Memory B cell (primary cell): Measurements from ENCODE around the gene NEK6.
"Not testable (repeated sequence)": the region's sequence is repeated elsewhere in the genome, so short reads cannot be mapped to it uniquely, and the experiment has no call there.

Source experiments
- ATAC-seq: fragments of 150-1000 bp; cut with Tn5 transposase; 2 replicates; pipeline ENCODE4 v1.10.0; 2021; ENCODE audit warnings: low read depth, mild to moderate bottlenecking, moderate library complexity
- DNase-seq, 2 donors: peaks; one replicate each; pipeline ENCODE4 v3.0.0; 2022; ENCODE audit warnings: low spot score in 2 of 2
- H3K27ac Mint-ChIP-seq: one replicate; pipeline ENCODE4 v1.8.0; 2022; ENCODE audit warnings: mild to moderate bottlenecking, moderate library complexity, mixed read lengths
- H3K27me3 Mint-ChIP-seq: one replicate; pipeline ENCODE4 v1.8.0; 2022; ENCODE audit warnings: mixed read lengths
- H3K36me3 Mint-ChIP-seq: one replicate; pipeline ENCODE4 v1.8.0; 2022; ENCODE audit warnings: mild to moderate bottlenecking, mixed read lengths
- H3K4me1 Mint-ChIP-seq: one replicate; pipeline ENCODE4 v1.8.0; 2022; ENCODE audit warnings: mixed read lengths
- H3K4me3 Mint-ChIP-seq: one replicate; pipeline ENCODE4 v1.8.0; 2022; ENCODE audit warnings: mild to moderate bottlenecking, moderate library complexity, mixed read lengths
- H3K9me3 Mint-ChIP-seq: one replicate; pipeline ENCODE4 v1.8.0; 2022; ENCODE audit warnings: mixed read lengths

The NEK6 gene

DNA sequence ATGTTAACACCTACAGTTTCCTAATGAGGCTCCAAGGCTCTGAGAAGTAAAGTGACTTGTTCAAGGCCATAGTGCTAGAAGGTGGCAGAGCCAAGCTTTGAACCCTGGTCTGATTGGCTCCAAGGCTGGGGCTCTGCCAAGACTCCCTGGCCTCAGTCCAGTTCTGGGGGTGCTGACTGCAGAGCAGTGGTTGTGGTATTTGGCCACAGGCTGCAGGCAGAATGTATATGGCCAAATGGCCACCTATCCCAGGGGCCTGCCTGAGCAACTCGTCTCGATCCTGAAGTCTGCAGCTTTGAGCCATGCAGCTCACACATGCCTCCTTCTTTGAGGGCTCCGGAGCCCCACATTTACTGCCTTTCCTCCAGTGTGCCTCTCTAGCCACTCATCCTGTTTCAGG is 9.7 kb upstream of the NEK6 start:
- DNase-seq (no peak), ATAC-seq (no peak)
- H3K4me3 Mint-ChIP-seq: no peak overlapping the region
- peaks cover 3% of the 10 kb centered on the region for H3K4me1 Mint-ChIP-seq
- no peaks in the 10 kb centered on the region for H3K27me3 Mint-ChIP-seq
- H3K27ac Mint-ChIP-seq: no peak overlapping the region
- H3K9me3 Mint-ChIP-seq: no peaks in the 10 kb centered on the region
- H3K36me3 Mint-ChIP-seq: no peaks in the 10 kb centered on the region

DNA sequence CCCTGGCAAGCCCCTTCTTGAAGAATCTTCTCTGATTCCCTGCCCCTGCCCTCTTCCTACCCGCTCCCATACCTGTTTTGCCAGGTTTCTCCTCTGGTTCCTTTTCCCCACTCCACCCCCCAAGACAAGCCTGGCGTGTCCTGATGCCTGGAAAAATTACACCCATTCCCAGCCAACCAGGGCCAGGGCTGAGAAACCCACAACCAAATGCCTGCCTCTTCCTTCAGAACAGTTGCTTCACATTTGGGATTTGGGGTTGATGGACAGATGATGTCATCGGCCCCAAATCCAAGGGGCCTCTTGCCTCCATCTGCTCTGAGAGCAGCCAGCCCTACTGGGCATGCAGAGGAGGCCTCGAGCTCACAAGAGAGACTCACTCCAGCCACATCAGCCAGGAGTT is 8.8 kb upstream of the NEK6 start:
- H3K4me3 Mint-ChIP-seq: no peak overlapping the region
- no peak overlapping the region for H3K27ac Mint-ChIP-seq
- H3K4me1 Mint-ChIP-seq: peaks cover 5% of the 10 kb centered on the region
- DNase-seq (no peak), ATAC-seq (no peak)
- no peaks in the 10 kb centered on the region for H3K36me3 Mint-ChIP-seq
- H3K27me3 Mint-ChIP-seq: no peaks in the 10 kb centered on the region
- H3K9me3 Mint-ChIP-seq: no peaks in the 10 kb centered on the region

DNA sequence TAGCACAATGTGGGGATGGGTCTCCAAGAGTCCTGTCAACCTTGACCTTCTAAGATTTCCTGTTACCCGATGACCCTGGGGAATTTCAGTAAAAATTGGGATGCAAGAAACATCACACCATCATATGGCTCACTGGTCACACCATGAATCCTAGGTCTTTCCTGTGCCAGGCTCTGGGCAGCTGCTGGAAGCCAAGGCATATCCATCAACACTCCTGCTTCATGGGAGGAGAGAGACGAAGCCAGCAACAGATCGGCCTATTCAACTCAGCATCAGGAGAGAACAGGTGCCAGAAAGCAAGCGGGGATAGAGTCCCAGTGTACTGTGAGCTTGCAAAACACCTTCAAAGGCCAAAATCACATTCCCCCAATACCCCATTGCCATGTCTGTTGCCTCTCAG is 6.5 kb upstream of the NEK6 start:
- no peaks in the 10 kb centered on the region for H3K27me3 Mint-ChIP-seq
- no peaks in the 10 kb centered on the region for H3K9me3 Mint-ChIP-seq
- no peak for ATAC-seq
- no peaks in the 10 kb centered on the region for H3K36me3 Mint-ChIP-seq
- H3K4me3 Mint-ChIP-seq: no peak overlapping the region
- peaks cover 17% of the 10 kb centered on the region for H3K4me1 Mint-ChIP-seq
- DNase-seq: no peak
- no peak overlapping the region for H3K27ac Mint-ChIP-seq

DNA sequence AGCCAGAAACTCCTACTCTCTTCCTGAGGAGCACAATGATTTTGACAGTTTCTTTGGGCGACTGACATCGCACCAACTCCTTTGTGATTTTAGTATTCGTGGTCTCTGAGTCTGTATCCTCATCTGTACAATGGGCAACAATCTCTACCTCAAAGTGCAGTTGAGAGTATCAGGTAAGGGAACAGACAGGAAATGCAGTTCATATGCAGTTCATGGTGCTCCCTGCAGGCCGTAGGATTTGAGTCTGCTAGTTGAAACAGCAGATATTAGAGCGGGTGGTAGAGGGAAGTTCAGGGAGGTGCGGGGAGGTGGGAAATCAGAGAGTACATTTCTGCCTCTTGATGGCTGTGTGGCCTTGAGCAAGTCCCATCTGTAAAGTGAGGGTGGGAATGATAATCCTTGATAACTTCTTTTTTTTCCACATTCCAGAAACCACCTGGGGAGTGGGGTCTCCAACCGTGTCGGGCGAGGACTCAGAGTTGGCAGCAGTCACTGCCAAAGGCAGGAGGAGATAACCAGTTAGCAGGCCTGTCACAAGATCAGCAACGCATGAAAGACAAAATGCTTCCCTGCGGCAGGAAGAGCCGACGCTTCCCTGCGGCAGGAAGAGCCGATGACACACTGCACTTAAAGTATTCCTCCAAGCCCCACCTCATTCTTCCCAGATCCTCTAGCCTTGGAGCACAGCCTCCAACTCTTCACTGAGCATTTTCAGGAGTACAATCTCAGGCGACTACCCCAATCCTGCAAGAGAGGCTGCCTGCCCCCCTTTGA is 6.0 kb upstream of the NEK6 start:
- Mint-ChIP-seq H3K27me3 (no peaks in the 10 kb centered on the region), H3K4me3 (no peak overlapping the region), H3K36me3 (no peaks in the 10 kb centered on the region), H3K27ac (no peak overlapping the region), H3K4me1 (peaks cover 17% of the 10 kb centered on the region), H3K9me3 (no peaks in the 10 kb centered on the region)
- DNase-seq (no peak), ATAC-seq (no peak)

DNA sequence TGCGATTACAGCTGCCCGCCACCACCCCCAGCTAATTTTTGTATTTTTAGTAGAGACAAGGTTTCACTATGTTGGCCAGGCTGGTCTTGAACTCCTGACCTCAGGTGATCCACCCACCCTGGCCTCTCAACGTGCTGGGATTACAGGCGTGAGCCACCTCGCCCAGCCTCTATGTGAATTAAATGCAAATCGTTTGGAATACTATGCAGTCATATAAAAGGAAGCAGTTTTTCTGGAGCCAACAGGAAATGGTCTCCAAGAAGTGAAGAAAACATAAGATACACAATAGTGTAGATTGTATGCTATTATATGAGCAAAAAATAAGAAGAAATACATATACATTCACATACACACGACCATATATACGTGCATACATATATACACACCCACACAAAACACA is 4.9 kb upstream of the NEK6 start:
- H3K36me3 Mint-ChIP-seq, H3K27me3 Mint-ChIP-seq, H3K4me3 Mint-ChIP-seq, ATAC-seq, H3K27ac Mint-ChIP-seq, H3K9me3 Mint-ChIP-seq, DNase-seq: not testable (repeated sequence)
- H3K4me1 Mint-ChIP-seq: peaks cover 22% of the 10 kb centered on the region

DNA sequence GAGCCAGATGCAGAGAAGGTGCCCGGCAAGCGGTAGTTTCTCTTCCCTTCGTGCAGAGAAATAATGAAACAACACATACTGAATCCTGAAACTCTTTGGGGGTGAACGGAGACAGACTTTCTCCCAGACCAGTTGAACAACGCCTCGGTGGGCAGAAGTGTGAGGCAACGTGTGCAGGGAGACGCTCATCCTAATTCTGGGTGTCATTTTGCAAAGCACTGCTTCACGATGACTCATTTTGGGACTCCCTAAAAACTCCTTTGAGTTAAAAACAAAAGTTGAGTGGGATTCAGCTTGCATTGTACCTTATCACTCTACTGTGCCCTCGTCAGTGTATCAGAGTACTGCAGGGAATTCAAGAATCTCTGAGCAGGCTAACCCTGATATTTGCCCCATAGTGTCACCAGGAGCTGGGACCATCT is 3.5 kb upstream of the NEK6 start:
- no peak for ATAC-seq

DNA sequence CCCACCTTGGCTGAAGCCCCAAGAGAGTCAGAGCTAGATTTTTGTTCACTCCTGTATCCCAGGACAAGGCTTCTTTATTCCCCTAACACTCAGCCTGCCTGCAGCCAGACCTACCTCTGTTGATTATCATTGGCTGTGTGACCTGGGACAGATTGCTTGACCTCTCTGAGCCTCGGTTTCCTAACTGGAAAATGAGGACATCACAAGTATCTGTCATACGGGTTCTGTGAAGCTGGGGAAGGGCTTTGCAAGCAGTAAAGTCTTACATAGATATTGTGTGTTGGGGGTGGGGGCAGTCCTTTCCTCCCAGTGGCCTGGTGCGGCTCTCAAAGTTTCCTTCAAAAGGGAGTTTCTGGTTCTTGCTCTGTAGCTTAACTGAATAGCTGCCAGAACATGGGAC is 2.5 kb upstream of the NEK6 start:
- ATAC-seq (no peak), DNase-seq (no peak)
- Mint-ChIP-seq H3K27ac (peak overlapping the region; percentile 46), H3K4me3 (no peak overlapping the region), H3K9me3 (no peaks in the 10 kb centered on the region), H3K36me3 (peaks cover 4% of the 10 kb centered on the region), H3K4me1 (peaks cover 31% of the 10 kb centered on the region), H3K27me3 (no peaks in the 10 kb centered on the region)

More for the DNA sequence above, 3.5 kb upstream of the NEK6 start:
- Mint-ChIP-seq H3K27ac (peak overlapping the region; percentile 46), H3K4me3 (peak overlapping the region; percentile 39), H3K4me1 (peaks cover 26% of the 10 kb centered on the region), H3K27me3 (no peaks in the 10 kb centered on the region), H3K9me3 (no peaks in the 10 kb centered on the region), H3K36me3 (peaks cover 2% of the 10 kb centered on the region)
- no peak for DNase-seq

DNA sequence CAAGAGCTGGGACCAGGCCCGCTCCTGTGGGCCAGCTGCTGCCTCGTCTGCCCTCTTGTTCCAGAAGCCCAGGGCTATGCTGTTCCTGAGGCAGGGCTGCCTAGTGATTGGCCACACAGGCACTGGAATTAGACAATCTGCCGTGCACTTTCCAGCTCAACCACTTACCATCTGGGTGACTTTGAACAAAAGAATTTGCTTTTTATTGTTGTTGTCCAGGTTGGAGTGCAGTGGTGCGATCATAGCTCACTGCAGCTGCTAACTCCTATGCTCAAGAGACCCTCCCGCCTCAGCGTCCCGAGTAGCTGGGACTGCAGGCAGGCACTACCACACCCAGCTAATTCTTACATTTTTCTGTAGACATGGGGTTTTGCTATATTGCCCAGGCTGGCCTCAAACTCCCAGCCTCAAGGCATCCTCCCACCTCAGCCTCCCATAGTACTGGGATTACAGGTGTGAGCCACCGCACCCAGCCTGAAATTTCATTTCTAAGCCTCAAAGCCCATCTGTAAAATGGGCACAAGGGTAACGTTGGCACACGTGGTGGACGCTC is 1.2 kb upstream of the NEK6 start:
- Mint-ChIP-seq H3K27ac (peak overlapping the region; percentile 94), H3K27me3 (no peaks in the 10 kb centered on the region), H3K9me3 (no peaks in the 10 kb centered on the region), H3K4me1 (peaks cover 42% of the 10 kb centered on the region), H3K4me3 (peak overlapping the region; percentile 94), H3K36me3 (peaks cover 4% of the 10 kb centered on the region)
- DNase-seq (no peak), ATAC-seq (no peak)

DNA sequence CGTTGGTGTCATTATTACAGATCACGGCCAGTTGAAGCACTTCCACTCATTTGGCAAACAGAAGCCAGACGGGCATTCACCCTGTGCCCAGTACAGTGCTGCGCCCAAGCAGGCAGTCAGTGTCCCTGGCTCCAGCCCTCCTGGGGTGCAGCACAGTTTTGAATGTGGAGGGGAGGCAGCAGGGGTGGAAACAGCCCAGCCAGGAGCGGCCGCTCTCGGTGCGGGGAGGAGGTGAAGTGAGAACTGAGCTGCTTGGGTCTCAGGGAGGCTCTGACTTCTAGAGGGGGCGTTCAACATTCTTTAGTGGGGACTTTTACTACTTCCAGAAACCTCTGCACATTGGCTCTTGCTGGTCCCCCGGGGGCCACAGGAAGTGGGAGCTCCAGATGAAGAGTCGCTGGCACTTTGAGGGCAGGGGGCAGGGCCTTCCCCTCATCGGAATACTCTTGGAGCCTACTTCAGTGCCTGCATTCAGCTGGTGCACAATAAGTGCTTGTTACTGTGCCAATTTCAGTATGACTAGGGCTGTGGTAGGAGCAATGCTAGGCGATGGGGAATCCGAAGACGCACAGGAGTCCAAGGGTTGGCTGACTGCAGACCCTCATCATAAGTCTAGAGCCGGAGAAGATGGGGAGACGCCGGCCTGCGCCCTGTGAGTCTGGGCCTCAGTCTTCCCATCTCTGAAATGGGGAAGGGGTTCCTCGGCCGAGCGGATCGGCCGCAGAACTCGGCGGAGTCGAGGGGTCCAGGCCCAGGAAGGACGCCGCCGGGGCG is 492 bp upstream of the NEK6 start:
- Mint-ChIP-seq H3K27ac (peak overlapping the region; percentile 94), H3K4me3 (peak overlapping the region; percentile 94), H3K36me3 (peaks cover 4% of the 10 kb centered on the region), H3K27me3 (no peaks in the 10 kb centered on the region), H3K9me3 (no peaks in the 10 kb centered on the region), H3K4me1 (peaks cover 47% of the 10 kb centered on the region)
- ATAC-seq (peak; percentile 2), DNase-seq (no peak)

DNA sequence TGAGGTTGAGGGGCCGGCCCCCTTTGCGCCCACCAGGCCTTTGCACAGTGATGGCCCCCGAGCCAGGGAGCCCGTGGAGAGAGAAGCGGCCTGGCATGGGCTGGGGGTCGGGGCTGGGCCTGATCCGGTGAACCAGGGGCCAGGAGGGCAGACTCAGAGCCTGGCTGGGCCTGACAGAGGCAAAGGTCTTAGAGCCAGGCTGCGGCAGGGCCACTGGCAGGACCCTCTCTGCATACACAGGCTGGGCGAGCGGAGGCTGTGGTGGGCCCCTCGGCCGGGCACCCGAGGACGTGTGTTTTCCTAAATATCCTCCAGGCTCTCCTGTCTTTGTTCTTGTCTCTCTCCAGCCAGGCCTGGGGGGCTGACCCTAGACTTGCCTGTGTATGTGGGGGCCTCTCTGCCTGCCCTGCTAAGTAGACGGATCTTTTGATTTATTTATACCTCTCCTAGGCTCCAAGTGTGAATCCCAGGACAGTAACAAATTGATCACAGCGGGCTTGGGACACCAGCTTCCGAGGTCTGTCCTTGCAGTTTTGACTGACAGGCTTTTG is 933 bp downstream of the NEK6 start:
- Mint-ChIP-seq H3K4me3 (peak overlapping the region; percentile 96), H3K9me3 (no peaks in the 10 kb centered on the region), H3K27me3 (no peaks in the 10 kb centered on the region), H3K4me1 (peaks cover 56% of the 10 kb centered on the region), H3K36me3 (peaks cover 9% of the 10 kb centered on the region), H3K27ac (peak overlapping the region; percentile 89)
- ATAC-seq: peak; percentile 1
- no peak for DNase-seq

DNA sequence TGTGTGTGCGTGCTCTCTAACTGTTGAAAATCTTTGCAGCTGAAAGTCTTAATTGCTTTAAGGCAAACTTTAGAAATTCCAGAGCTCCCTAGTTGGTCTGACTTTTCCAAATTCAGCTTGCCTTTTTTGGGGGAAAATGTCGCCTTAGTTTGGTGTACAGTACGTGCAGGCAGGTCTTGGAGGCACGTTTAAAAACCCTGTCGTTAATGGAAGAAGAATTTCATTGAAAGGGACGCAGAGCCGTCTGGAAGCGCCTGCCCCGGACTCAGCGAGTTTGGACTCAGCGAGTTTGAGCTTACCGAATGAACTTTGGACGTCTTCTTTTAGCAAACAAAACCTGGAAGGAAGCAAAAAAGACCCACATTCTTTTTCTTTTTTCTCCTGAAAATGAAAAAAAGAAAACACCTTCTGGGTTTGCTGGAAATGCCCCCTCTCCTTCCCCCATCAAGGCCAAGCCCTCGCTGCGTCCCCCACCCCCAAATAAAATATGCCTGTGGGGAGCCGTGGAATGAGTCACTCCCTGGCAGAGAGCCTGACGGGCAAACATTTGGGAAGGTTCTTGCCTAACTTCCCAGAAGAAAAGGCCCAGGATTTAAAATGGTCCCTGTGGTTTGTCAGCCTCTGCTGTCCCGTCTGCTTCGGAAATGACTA is 1.5 kb downstream of the NEK6 start:
- H3K27ac Mint-ChIP-seq: peak overlapping the region; percentile 89
- ATAC-seq: no peak
- no peak for DNase-seq
- peak overlapping the region; percentile 96 for H3K4me3 Mint-ChIP-seq
- peaks cover 53% of the 10 kb centered on the region for H3K4me1 Mint-ChIP-seq
- peaks cover 9% of the 10 kb centered on the region for H3K36me3 Mint-ChIP-seq
- H3K27me3 Mint-ChIP-seq: no peaks in the 10 kb centered on the region
- H3K9me3 Mint-ChIP-seq: no peaks in the 10 kb centered on the region

DNA sequence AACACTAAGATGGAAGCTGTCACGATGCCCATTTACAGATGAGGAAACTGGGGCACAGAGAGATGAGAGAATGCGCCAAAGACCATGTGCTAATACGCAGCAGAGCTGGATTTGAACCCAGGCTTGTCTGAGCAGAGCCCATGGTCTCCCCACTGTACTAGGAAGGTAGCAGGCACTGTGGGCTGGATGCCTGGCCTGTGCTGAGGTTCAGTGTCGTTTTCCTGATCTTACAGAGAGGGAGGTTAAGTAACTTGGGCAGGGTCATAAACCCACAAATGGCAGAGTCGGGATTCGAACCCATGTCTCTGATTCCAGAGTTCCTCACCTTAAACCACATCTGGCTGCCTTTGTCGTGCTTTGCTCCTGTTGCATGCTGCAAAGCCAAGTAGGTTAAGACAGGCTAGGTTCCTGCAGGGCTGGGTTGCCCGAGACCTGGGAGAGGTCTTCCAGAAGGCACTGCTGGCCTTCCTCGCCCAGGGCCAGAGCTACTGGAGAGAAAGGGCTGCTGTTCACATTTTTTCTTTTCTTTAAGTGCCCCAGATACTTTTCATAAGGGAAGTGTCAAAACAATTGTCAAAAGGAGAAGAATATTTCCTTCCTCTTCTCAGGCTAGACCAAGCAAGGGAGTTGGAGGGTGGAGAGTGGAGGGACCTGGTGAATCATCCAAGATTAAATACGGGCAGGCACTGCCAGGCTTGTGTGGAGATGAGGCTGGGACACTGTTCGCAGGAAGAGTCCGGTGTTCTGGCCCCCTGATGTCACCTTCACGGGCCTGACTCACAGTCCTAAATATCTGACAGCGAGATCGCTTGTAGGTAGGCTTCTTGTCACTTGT is 3.2 kb downstream of the NEK6 start:
- peaks cover 9% of the 10 kb centered on the region for H3K36me3 Mint-ChIP-seq
- H3K9me3 Mint-ChIP-seq: no peaks in the 10 kb centered on the region
- DNase-seq (no peak), ATAC-seq (no peak)
- no peaks in the 10 kb centered on the region for H3K27me3 Mint-ChIP-seq
- peak overlapping the region; percentile 96 for H3K4me3 Mint-ChIP-seq
- peak overlapping the region; percentile 89 for H3K27ac Mint-ChIP-seq
- H3K4me1 Mint-ChIP-seq: peaks cover 55% of the 10 kb centered on the region
